Middle frontal gyrus (tissue), 1 donor: Measurements from ENCODE around the gene ADAMTSL1.

Experiments
- DNase-seq: peaks from one replicate; pipeline ENCODE4 v3.0.0-alpha.2; 2015; ENCODE audit warnings: low spot score; ENCODE audit errors: extremely low spot score

ADAMTSL1 gene

DNA sequence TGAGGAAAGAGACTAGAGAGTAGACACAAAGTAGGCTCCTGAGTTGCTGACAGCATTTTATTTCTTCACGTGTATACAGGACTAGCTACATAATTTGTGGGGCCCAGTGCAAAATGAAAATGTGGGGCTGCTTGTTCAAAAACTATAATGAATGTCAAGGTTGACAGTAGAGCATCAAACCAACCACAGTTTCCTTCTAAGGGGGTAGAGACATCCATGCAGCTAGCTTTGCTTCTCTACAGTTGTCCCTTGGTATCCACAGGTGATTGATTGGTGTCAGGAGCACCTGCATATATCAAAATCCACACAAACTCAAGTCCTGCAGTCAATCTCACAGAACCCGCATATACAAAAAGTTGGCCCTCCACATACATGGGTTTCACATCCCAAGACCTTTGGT, 429.5 kb downstream of the ADAMTSL1 start:
- DNase-seq = no peak

DNA sequence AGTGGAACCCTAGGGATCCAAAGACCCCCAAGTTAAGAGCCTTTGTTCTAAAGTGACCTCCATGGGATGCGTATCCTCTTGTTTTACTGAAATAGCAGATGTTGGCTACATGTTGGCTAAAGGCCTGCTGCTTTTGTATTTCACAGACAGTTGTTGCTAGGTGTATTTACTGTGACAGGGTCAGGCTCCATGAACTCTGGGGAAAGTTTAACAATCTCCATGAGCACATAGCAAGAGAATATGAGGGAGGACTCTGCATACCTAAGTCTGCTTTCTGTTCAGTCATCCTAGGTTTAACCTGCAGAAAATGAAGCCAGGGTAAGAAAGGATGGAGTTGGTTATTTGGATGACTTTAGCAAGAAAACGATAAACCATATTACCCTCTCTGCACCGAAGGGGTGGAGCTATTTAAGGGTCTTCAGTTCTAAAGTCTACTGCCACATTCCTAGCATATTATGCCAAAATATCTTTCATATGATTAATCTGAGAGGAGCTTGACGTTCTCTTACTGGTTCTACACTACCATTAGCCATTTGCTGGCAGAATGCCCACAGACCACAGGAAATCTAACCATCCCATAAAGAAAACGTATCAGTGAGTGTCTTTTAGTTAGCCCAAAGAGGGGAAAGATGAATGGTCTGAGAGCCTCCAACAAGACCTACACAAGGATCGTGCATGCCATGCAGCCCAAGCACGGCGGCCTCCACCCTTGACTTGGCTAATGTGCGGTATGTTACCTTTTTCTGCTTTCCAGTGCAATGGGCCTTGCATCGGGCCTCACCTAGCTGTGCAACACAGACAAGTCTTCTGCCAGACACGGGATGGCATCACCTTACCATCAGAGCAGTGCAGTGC, 431.3 kb downstream of the ADAMTSL1 start:
- no peak for DNase-seq

DNA sequence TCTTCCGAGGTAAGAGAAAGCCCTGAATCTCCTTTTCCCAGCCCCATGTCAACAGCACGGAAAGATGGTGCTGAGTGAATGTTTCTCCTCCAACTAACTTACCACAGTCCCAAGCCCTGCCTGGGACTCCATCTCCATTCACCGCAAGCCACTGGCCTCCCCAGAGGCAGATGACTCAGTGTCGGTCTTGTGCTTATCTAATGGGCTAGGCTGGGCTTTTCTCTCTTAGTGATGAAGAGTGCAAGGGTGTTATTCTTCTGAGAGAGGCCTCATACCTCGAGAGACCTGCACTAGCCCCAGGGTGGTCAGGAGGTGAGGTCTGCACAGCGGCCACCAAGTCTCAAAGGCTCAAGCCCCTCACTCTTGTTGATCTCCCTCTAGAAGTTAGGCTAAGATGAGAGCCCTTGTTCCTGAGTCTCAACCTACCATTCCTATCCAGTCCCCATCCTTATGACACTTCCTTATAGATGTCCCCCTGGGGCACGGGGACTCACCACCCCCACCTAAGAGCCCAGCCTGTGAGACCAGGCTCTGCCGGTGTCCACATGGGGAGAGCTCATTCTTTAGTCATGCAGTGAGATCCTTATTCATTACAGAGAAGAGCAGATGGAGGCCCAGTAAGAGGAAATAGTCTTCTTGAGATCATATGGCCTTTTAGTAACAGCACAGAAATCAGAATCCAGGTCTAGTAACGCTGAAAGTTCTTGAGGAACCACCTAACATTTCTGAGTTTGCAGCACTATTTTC, 432.1 kb downstream of the ADAMTSL1 start:
- DNase-seq = no peak

DNA sequence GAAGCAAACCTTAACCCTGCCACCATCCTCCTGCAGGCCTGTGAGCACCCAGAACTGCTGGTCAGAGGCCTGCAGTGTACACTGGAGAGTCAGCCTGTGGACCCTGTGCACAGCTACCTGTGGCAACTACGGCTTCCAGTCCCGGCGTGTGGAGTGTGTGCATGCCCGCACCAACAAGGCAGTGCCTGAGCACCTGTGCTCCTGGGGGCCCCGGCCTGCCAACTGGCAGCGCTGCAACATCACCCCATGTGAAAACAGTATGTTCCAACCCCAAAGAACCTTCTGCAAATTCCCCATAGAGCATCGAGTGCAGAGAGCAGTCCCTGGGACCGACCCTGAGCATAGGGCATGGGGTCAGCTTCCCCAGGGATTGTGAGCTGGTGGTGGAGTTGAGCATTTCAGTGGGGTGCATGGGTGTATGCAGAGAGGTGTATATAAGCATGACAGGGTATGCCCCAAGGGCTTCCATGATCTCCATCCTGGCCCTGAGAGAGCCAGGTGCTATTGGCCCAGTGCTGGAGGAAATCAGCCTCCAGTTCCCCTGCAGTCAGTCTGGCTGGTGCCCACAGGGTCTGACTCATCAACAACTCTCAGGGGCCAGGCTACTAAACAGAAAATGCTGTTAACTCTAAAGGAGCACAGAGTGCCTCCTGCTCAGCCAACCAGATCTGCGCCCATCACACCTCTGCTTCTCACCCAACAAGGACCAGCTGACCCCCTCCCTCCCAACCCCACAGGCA, 432.9 kb downstream of the ADAMTSL1 start:
- DNase-seq = no peak

DNA sequence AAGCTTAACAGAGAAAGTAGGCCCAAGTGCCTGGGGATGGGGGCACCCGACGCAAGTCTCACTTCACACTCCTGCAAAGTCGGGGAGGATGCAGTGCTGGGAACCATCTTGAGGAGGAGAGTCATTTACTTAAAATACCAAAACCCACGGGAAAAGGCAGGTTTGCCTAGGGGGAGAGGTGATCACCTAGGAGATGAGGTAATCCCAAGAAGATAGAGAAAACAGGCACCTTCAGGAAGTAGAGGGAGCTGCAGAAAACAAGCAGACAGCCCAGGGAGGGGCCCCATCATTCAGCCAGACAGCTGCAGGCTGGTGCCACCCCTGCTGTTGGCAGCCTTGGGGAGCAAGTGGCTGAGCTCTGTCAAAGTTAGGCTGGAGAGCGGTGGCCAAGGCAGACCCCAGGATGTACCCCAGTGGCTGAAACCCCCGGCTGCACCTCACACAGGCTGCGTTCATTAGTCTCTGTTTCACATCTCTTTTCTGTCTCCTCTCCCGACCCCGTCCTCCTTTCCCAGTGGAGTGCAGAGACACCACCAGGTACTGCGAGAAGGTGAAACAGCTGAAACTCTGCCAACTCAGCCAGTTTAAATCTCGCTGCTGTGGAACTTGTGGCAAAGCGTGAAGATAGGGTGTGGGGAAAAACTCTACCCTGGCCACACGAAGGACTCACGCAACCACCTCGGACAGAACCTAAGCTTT, 434.1 kb downstream of the ADAMTSL1 start:
- DNase-seq = no peak

DNA sequence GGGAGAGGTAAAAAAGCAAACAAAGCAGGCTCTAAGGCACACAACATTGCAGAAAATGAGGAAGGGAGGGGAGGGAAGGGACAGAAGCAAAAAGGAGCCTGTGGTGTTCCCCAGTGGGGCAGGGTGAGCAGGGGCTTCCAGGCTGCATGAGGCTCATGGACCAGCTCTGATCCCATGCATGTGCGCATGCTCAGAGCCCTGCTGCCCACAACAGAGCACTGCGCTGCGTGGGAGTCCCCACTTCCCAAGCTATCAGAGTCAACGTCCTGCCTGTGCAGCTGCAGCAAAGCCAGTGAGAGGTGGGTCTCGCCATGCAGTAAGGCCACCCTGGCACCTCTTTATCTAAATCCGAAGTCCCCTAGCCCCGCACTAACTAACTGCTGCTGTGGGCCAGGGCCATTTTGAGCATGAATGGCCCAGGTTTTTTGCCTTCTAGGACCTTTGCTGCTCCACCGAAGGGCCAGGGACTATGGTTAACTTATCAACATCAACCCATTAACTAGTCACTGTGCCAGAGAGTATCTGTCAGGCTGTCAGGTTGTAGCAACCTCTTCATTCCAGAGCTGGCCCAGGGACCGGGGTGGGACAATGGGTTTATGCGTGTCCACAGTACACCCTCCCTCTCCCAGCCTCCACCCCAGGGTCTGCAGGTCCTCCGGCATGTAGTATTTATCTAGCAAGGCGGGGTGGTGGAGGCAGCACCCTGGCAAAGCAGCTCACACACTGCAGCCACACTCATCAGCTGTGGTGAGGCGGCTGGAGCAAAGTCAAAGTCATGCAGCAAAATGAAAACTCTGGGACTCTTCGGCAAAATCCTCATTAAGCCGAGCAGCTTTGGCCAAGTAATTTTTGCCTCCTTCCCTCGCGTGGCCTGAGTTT, 435.4 kb downstream of the ADAMTSL1 start:
- no peak for DNase-seq

DNA sequence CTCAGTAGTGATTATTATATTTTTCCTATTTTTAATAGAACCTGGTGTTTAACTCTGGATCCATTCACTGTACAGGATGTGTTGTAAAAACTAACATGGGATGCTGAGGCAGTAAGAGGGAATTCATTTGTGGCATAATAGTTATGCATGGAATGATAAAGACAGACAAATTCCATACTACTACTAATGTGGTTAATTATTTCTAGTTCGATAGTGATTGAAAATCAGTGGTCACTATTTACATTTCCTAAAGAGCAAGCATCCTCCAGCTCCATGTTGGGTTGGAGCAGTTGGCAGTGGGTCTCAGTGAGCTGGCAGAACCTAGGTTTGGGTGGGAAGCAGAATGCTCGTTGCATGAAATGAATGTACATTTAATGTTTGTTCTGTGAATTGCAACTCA, 436.5 kb downstream of the ADAMTSL1 start:
- no peak for DNase-seq

DNA sequence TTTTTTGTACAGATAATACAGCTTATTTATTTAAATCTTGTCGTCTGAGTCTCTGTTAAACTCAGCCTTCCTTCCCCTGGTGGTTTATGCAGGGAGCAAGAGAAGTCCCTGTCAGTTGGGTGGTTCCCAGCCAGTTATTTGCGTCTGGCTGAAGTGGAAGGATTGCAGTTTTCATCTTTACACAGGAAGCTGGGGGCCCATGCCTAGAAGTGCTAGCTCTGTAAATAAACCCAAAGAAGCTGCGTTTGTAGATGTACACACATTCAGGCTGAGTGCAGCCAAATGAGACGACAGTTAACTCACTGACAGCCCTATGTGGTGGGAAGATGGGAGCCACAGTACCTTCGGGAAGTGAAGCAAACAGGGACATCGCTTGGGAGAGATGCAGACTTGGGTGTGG, 437.0 kb downstream of the ADAMTSL1 start:
- DNase-seq = no peak

DNA sequence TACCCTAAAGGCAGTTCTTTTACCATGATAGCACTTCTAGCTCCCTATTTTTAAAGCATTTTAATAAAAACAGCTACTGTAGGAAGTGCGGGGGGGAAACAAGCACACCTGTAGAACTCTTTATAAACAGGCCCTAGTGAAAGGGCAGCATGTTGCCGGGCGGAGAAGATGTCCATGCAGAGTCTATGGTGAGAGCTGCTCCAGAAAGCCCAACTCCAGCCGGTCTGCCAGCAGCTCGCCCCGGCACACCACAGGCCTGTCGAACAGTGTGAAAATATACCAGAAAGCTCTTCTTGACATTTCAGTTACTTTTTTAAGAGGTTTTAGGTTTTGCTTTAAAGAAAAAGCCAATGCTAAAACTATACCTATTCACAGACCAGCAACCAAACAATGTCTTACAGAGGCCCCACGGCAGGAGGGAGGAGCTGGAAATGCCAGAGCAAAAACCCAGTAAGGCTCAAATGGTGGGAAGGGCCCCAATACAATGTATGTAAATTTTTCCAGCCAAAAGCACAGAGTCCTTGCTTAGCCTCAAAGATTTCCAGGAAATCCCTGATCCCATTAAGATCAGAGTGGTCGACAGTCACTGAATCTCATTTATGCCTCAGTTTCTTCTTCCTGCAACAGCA, 437.9 kb downstream of the ADAMTSL1 start:
- DNase-seq = no peak

DNA sequence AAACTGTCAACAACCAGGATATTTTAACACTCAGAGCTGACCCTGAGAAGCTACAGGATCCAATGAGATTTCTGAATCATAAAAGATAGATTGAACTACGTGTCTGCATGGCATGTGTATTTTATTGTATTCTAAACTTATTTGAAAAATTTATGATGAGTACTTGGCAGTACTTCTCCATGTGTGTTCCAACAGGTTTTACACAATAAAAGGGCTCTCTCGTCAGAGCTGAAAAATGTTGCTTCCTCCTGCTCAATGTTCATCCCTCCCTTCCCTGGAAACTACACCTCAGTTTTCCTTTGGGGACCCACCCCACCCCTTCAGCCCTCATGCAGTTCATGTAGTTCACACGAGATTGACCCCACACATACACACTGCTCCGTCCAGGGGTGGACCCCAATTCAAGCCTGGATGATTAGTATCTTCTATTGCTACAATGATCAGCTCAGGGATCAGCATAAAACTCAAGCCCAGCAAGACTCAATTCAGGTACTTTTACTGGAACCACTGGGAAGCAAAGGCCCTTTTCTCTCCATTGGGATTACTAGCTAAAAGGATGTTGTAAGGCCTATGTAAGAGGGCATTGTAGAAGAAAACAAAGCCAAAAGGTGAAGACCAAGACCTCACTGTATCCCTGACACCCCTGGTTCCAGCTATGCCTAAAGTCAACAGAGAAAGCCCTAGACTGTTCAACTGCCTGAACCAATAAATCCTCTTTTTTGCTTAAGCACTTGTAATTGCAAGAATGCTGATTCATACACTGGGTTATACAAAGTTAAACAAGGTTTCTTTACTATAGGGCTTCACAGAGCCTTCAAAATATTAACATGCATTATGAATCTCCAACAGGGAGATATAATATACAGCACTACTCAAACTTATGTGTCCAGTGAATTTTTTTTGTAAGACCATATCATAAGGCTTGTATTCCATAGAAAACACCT, 446.5 kb downstream of the ADAMTSL1 start:
- no peak for DNase-seq

DNA sequence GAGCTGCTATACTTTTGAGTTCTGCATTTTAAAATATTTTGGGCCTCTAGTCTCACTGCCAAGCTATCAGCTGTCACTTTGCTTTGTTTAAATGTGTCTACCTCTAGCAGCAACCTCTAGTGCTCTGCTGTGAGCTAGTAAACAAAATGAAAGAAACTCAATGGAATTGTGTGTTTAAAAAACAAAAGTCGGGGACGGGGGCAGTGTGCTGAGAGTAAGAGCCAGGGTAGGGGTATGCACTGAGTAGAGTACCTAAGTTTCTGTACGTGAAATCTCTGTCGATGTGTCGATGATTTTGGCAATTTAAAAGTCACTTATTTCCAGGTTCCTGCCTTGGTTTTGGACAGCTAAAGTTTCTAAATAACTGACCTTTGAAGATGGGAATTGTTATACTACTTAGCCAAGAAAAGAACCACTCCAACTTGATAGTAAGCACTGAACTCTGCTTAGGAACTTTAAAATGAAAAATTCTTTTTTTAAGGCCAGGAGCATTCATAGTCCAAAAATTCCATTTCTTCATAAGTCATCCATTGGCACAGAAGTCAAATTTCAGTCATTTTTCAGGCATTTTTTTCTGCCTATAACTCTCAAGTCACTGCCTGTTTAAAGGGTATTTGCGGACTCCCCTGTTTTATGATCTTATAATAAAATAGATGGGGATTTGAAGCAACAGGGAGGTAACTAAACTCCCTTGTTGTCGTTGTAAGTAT, 447.6 kb downstream of the ADAMTSL1 start:
- DNase-seq = no peak

DNA sequence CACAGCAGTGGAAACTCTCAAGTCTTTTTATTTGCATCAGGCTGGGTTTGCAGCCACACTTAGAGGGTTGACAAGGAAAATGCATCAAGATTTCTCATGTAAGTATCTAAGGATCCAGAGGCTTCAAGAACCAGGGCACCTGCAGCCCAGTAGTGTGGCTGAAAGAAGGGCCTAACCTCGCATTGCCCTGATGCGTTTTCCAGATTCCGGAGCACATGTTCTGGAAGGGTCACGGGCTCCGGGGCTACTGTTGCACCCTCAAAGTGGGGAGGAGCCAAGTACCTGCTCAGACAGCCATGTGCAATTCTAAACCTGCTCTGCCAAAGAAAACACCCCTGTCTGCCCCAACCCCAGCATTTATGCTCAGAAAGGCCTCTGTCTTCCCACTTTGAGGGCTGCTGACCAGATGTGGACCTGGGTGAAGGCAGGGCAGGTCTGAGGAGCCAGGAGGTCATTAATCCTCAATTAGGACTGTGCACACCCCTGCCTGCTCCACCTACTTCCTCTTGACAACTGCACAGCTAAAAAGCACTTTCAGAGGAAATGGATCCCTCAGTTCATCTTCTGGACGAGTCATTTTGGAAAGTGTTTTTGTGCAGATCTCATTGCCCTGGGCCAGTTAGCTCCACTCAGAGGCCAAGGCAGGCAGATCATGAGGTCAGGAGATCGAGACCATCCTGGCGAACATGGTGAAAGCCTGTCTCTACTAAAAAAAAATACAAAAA, 448.4 kb downstream of the ADAMTSL1 start:
- DNase-seq = no peak

DNA sequence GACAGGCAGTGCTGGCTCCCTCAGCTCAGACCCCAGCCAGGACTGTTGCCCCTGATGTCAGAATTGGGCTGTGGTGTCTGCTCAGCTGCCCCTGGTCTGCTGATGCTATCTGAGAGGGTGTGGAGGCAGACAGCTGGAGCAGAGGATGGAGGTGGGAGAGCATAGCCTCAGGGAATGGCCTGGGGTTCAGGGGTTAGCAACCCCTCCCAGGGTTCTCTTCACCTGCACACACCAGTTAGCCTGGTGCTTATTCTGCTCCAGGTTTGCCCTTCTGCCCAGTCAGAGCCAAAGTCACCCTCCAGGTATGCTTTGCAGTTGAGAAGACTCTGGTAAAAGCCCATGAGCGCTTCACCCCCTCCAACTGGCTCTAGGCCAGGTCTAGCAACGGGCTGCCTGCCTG, 449.2 kb downstream of the ADAMTSL1 start:
- DNase-seq = no peak

DNA sequence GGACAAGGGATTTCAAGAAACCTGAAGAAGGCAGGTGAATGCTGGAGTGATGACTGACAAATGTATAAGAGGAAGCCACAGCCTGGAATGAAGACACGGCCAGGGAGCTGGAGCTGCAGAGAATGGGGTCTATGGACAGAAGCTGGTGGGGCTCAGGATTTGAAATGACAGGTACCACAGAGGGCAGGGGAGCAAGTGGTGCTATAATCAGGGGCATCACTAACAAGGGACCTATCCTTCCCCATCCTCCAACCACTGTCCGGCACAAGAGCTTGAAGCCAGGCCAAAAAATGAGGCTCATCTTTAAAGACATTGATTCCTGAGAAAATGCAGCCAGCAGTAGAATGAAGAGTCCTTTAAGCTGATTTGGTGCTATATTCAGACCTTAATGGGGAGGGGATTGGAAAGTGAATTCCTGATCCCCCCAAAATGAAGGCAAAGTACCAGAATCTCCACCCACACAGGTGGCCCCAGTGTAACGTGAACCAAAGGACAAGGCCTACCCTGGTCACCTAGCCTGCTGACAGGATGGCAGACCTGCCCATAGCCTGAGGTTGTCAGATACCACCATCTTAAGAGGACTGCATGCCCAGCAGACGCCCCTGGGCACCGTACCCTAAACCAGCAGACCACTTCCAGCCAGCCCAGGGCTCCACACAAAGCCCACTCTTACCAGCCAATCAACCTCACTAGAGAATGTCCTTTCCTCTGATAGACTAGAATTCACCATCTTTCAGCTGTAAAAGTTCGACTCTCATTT, 449.9 kb downstream of the ADAMTSL1 start:
- no peak for DNase-seq

DNA sequence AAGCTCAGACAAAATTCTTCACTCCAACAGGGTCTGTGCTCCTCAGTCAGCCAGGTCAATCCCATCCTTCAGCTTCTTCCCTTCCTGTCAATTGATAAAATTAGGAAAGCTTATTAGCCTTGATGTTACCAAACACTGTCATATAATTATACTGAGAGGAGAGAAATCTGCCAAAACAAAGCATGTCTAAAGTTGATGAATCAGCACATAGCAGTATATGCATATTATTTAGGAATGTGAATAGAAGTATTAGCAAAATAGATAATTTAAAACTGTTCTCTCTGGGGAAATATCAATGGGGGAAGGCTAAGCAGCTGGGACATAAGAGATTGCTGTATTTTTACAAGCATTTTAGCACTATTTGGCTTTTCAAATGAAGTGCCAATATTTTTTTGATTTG, 451.9 kb downstream of the ADAMTSL1 start:
- no peak for DNase-seq

DNA sequence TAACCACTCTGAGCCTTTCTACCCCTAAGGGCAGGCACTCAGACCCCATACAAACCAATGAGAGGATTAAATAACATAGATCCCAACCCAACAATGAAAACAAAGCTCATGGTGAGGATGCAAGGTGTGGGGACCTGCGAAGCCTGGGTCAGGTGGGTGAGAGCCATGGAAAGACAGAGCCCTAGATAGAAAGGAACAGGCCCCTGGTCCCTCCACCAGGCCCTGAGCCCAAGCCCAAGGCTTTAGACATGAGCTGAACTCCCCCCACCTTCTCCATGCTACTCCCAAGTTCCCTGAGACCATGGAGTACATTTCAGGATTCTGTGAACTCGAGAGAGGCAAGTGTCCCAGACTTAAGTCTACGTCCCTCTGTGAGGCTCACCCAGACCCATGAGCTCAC, 452.6 kb downstream of the ADAMTSL1 start:
- no peak for DNase-seq

DNA sequence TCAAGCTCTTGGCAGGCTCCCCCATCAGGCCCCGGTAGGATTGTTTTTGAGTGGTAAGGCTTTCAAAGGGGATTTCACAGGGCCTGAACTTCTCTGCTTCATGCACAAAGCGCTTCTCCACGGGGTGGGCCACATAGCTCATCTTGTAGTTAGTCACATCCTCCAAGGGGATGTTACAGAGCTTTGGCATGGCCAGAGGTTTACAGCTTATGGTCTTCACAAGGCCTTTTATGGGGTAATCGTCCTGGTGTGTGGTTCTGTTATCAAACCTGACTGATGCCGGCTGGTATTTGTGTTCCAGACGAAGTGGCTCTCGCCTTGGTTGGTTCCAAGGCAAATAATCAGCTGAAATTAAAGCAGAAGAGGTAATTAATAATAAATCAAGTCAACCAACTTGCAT, 454.8 kb downstream of the ADAMTSL1 start:
- DNase-seq = no peak
